Stimulated activated CD4-positive, alpha-beta T cell treated with anti-CD3 and anti-CD28 coated beads, Interleukin-15, amount 100 ng/mL, for 48 hours (primary cell): ENCODE measurements around the gene RBM15.

Experiments
- DNase-seq, 2 donors: peaks; one replicate each; pipeline ENCODE4 v3.0.0-alpha.2; 2020; ENCODE audit warnings: low read depth in 2 of 2

The RBM15 gene, protein sequence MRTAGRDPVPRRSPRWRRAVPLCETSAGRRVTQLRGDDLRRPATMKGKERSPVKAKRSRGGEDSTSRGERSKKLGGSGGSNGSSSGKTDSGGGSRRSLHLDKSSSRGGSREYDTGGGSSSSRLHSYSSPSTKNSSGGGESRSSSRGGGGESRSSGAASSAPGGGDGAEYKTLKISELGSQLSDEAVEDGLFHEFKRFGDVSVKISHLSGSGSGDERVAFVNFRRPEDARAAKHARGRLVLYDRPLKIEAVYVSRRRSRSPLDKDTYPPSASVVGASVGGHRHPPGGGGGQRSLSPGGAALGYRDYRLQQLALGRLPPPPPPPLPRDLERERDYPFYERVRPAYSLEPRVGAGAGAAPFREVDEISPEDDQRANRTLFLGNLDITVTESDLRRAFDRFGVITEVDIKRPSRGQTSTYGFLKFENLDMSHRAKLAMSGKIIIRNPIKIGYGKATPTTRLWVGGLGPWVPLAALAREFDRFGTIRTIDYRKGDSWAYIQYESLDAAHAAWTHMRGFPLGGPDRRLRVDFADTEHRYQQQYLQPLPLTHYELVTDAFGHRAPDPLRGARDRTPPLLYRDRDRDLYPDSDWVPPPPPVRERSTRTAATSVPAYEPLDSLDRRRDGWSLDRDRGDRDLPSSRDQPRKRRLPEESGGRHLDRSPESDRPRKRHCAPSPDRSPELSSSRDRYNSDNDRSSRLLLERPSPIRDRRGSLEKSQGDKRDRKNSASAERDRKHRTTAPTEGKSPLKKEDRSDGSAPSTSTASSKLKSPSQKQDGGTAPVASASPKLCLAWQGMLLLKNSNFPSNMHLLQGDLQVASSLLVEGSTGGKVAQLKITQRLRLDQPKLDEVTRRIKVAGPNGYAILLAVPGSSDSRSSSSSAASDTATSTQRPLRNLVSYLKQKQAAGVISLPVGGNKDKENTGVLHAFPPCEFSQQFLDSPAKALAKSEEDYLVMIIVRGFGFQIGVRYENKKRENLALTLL

DNA sequence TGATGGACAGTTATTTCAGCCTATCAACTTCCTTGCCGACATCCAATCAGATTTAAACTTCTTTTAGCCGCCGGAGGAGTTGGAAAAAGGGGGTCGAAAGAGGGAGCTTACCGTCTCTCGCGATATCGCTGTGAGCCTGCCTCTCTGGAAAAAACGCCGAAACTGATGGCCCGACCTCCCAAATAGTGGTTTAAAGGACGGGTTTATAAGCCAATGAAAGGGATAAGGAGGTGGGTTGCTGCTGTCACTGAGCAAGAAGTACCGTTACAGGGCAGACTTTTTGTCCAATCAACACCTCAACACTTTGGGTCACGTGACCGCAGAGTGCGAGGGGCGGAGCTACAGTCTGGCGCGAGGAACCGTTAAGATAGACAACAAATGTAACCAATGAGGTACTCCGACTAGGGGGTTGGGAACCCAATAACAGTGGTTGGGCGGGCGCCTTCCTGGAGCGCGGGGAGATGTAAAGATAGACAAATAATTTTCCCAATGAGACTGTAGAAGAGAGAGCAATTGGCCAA lies at the start of gene RBM15:
TSS of gene RBM15 (plus strand) at position 492 of the 521 bp plus-strand sequence. CDS start at position 521, 29 bp downstream.
- peak; percentile 93 to 97 for DNase-seq

DNA sequence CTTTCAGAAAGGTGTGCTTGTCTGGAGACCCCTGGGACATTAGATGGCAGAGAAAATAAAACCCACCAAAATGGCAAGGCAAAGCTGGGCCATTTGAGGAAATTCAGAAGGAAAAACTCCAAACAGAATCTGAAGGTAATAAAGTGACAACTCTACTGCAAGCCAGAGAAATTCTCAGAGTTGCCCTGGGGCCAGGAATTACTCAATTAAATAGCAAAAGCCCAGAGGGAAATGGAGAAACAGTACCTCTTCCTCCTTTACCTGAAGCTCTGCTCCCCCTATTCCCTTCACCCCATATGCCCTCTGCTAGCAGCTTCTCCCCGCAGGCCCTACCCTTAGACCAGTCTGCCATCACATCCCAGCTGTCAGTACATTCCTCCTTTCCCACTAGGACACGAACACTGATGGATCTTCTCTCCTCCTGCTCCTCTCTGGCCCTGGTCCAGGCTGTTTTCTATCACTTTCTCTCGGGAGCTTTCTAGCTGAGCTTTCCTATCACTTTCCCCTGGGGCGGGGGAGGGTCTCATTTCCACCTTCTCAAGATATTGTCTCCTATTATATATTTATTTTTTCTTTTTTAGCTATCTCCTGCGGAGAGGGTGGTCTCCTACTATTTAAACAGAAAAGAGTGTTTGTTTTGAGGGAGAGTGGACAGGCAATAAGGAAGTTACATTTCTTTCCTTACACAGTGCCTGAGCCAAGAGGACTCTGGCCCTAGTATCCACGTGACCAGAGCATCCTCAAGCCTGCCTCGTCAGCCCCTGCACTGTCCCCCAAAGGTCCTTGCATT lies 47.7 kb upstream of the RBM15 start:
- DNase-seq = no peak

DNA sequence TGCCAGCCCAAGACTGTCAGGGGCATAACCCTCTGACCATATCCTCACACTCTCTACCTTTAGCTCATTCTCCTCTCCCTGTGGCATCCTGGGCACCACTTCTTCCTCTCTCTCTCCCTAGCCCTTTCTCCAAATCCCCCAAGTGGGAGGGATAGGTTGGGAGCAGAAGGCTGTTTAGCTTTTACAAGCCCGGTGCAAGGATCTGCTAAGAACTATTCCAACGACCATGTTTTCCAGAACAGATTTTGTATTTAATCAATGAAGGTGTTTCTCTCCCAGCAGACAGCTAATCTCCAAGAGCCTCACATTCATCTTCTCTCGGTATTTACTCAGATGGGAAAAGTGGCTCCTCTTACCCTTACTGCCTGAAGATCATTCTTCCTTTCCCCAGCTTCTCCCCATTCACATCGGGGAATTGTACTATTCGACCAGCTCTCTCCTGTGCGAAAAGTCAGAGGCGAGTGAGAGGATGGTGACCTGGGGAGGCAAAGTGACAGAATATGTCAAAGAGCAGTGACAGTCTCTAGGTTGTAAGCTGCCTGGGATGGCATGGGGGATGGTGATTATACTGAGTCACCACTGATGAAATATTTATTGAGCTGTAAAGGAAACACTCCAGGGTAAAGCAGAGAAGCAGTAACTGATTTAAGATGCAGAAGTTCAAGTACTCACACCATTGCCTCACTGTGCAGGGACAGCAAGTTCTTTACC lies 47.0 kb upstream of the RBM15 start:
- no peak for DNase-seq

DNA sequence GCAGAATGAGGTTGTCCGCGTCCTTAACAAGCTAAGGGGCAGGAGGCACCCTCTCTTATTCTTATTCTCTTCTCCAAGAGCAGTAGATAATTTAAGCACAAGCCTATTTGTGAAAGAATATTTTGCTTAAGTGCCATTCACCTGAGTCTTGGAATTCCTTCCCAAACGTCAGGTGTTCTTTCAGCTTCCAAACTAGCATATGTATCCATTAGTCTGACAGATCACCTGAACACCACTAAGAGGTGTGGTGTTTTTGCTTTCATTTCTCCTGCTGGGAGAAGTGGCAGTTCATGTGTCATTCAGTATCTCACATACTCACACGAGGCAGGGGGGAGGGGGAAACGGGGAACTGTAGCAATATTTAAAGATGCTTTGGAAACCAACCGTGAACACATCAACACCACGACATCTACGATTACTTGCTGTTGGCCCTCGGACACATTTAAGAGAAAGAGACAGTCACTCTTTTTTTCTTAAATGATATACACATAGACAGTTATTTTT lies 45.5 kb upstream of the RBM15 start:
- DNase-seq = no peak

DNA sequence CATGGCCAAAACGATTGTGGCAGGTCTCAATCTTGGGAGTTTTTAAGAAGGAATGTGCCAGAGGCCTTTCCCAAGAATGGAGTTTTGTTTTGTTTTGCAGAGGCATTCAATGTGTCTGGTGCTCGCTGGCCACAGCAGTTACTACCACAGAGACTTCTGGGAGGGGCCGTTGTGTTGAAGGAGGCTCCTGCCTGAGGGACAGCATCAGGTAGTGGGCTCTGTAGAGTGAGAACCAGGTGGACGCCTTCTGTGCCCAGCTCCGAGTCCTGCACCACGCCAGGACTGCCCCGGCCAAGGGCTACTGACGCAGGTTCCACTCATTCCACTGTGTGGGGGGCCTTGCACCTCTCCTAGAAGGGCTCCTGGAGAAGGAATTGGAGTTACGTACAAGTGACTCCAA lies 44.9 kb upstream of the RBM15 start:
- DNase-seq = no peak

DNA sequence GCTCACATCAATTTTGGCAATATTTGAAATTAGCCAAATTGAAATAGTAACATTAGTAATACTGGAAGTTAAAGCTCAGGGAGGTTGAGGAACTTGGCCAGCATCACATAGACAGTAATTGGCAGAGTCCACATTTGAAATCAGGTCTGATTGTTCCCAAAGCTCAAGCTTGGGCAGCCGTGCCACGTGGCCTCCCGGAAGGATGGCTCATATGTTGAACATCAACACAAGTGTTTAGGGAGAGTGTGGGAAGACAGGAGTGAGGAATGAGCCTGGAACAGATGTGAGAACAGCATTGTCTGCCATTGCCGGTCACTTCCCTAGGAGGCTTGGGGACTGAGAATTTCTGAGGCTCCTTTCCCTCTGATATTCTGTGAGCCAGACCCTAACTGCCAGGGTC lies 40.2 kb upstream of the RBM15 start:
- no peak for DNase-seq

DNA sequence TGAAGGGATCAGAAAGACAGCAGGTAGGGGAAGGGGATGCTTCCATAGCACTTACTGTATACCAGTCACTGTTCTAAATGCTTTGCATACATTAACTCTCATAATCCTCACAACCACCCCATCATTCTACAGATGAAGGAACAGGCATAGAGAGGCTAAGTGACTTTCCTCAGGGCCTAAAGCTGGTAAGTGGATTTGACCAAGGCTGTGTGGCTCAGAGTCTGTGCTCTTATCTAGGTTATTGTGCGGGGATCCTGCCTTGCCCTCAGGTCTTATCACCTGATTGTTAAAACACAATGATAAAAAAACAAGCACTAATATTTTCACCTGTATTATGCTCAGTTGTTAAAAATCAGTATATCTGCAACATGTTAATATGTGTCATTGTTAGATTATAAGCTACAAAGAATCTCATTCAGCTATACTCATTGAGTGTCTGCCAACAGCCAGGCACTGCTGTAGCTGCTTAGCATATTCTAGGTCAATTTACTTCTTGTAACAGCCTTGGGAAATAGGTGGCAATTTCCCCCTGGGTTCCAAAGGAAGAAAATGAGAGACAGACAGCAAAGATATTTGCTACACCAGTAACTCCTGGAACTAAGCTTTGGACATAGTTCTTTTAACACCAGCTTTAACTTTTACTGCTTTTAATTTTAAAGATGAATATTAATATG lies 38.6 kb upstream of the RBM15 start:
- DNase-seq = no peak

DNA sequence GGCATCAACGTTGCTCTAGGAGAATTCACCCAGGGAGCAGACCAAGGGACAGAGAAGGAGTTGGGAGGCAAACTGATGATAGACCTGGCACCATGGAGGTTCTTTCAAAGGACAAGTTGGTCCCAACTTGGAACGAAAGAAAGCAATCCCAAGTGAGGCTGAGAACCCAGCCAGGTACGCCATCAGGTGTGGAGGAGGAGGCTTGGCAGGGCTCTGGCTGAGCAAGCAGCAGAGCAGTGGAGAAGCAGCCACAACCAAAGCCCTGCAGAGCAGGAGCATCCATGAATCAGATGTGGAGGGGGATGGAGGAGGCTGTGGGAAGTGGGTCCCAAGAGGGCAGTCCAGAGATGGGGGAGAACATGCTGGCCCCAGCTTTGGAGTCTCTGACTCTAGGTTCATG lies 36.3 kb upstream of the RBM15 start:
- DNase-seq = no peak

DNA sequence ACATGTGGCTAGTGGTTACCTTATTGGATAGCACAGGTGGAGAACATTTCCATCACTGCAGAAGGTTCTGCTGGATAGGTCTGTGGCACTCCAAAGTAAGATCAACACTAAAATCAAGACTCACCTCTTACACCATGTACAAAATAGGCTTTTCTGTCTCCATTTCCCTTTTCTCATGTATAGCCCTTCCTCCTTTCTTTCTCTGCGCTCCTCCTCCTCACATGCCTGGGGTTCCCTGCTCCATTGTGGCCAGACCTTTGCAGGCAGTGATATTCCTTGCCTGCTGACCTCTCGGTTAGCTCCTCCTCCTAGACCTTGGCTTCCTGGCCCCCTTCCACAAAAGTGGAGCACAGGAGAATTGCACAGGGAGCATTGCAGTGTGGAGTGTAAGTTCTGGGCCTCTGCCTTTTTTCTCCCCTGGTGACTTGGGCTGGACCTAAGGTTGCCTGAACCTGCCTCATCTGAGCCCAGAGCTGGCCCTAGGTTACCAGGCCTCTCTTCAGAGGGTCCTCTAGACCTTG lies 33.2 kb upstream of the RBM15 start:
- no peak for DNase-seq

DNA sequence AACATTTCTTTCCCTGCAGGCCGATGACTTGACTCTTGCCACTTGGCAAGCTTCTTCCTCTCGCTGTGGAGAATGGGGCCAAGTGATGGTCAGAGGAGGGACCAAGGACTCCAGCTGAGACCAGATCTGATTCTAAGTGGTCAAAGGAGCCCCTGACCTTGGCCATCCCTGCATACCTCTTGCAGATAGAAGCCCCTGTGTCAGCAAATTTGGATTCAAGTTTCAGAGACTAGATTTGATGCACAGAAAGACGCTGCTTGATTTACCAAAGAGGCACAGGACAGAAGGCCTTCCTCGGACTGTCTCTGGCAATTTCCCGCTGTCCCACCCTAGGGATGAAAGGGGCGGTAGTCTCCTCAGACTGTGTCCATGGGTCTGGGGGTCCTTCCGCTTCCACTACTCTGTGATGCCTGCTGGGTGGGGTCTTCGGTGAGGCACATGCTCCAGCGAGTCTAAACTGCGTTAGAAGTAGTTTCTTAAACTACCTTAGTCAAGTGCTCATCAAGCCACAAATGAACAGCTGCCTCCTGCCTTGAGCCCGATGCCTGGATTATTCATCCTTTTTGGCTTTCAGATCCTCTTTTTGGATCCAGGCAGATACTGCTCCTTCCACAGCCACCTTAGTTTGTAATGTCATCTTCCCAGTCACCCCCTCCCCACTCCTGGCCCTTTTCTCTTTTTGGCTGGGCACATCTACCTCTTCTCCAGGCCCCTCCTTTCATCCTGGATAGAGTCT lies 31.8 kb upstream of the RBM15 start:
- DNase-seq = no peak

DNA sequence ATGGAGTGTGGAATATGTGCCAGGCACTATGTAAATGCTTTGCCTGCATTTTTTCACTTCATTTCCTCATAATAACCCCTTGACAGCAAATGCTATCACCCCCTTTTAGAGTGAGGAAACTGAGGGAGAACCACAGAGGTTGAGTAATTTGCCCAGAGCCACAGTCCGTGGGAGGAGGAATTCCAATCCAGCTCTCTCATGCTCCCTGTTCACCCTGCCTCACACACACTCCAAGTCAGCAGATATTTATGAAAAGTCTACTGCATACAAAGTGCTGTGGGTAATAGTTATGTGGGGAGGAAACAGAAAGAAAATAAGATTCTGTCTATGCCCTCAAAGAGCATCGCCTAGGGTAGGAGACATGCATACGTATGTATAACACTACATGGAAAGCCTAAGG lies 30.9 kb upstream of the RBM15 start:
- DNase-seq = no peak

DNA sequence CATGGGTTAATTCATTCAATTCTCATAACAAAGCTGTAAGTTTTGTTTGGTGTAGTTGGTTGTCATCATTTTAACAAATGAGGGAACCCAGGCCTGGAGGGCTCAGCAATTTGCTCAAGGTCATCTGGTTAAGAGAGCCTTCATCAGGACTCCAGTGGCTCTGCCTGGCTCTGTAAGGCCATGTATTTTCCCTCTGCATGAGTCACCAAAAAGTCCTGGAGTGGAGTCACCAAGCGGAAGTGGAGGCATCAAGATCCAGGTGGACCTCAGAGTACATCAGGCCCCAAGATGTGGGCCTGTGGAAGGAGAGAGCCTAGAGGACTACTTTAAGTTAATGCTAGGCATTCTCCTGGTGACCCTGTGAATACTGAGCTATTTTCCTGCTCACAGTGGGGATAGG lies 30.0 kb upstream of the RBM15 start:
- DNase-seq = no peak

DNA sequence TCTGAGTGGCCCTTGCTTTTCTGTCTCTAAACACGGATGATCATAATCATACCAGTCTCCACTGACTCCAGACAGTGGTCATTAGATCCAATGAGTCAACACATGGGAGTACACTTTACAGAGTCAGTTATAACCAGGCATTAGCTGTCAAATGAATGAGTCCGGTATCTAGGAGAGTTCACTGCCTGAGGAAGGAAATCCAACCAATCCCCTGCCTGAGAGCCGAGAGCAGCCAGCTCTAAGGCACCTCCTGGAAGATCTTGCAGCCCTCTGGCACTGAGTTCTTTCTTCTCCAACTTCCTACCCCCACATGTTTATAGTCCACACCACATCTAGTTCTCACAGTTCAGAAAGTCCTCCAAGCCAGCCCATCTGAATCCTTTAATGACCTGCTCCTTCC lies 29.4 kb upstream of the RBM15 start:
- no peak for DNase-seq

DNA sequence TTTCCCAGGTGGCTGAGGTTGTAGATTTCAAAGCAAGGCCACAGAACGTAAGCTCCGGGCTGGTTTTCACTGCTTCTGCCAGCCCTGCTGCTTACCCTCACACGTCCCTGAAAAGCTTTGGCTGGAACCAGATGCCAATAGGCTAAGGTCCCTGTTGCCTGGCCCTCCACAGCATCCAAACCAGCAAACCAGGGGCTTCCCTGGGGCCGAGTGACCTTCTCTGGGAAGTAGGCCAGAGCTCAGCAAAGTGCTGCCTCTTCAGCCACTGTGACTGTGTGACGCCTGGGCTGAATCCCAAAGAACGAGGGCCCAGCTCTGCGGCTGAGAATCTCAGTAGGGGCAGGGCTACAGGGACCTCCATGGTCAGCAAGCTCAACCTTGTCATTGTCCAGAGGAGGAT lies 28.9 kb upstream of the RBM15 start:
- DNase-seq = no peak

DNA sequence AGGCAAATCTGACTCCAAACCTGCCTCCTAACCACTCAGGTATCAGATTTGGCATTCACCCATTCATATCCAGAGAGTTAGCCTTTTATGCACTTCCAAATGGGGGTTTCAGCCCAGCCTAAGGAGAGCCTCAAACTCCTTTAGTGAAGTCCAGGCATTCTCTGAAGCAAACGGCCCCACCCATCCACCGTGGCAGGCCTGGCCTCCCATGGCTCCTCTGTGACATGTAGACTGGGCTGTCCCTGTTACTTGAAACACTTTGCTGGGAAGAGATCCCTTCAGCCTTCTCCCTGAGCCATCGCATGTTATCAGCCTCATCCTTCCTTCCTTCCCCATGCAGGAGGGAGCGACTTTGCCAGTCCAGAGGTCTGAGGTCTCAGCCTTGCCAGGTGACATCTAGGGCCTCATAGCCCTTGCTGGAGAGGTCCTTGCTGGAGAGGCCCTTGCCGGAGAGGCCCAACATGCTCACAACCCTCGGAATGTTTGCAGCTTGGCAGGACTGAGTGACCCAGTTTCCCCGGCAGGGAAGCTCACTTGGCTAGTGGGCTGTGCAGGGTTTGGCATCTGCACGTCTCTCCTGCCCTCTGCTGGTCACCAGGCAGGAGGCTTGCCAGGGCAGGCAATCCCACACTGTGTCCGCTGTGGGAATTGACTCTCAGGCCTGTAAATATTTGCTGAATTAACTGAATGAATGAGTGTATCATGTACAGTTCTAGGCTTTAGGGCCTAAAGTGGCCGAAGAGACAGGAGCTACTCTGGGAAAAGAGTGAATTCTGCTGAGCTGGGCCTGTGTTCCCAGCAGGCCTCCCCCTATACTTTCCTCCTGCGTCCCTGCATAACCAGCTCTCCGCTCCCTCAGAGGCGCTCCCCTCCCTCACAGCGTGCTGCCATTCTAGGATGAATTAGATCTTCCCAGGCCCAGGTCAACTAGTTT lies 26.7 kb upstream of the RBM15 start:
- DNase-seq = peak; percentile 49 to 68

DNA sequence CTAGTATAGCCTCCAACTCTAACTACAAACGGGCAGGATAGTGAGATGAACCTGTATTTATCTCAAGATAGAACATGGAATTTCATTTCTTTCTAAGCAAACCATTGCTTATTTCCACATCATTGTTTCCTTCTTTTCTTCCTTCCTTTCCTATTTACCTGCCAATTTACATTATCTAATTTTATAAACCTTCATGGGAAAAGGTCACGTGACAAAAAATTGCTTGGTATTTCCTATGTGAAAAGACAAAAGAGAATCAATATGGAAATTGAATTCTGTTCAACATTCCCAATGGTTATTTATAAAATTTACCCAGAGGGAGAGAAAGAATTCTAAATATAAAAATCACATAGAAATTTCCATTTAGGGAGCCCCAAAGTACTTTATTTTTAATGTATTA lies 22.4 kb upstream of the RBM15 start:
- no peak for DNase-seq

DNA sequence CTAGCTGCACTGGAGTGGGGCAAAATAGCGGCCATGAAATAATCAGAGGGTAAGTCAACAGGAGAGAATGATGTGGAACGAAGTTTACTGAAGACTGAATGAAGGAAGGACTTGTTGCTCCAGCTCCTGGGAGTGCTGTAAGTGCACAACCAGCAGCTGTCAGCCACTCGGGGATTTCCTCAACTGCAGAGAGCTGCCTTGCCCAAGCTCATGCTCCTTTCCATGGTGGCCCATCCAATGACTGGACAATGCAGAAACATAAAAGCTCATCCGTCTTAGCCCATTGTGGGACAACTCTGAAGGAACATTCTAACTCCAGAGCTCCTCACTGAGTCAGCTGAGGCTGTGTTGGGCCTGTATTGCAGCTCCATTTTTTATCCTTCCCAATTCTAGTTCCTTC lies 21.1 kb upstream of the RBM15 start:
- no peak for DNase-seq
